GM19240 (cell line): ENCODE data around the gene PIK3CD.
"Not testable (repeated sequence)": the region's sequence is repeated elsewhere in the genome, so short reads cannot be mapped to it uniquely, and the experiment has no call there.

Source experiments
- DNase-seq: peaks from one replicate; pipeline ENCODE4 v3.0.0; 2011; ENCODE audit warnings: low spot score; ENCODE audit not compliant: insufficient read length

The PIK3CD gene

DNA sequence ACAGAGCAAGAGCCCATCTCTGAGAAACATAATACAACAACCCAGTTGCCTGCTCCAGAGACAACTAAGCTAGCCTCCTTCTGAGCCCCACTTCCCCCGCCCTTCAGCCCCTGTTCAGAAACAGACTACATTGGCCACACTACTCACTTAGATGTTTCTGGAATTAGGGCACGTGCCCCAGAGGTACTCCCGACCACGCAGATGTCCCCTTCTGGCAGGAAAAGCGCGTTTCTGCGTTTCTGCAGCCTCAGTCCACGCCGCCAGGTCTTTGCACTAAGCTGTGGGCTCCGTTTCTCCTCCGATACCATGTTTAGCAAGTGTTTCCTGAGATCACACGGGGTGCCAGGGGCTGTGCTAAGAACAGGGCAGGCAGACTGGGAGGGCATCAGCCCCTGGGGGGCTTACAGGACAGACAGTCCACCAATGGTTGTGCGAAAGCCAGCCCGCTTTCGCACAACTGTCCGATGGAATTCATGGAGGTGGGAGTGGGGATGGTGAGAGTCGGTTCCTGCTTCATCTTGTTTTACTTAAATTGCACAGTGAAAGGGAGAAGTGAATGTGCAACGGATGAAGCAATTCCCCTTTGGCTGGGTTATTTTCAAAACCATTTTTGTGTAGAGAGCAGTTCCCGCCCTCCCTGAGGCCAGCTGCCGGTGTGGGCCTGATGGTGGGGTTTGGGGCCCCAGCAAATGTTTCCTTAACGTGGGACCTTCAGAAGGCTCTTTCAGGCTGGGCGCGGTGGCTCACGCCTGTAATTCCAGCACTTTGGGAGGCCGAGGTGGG, 2.7 kb downstream of the PIK3CD start:
- DNase-seq = no peak

DNA sequence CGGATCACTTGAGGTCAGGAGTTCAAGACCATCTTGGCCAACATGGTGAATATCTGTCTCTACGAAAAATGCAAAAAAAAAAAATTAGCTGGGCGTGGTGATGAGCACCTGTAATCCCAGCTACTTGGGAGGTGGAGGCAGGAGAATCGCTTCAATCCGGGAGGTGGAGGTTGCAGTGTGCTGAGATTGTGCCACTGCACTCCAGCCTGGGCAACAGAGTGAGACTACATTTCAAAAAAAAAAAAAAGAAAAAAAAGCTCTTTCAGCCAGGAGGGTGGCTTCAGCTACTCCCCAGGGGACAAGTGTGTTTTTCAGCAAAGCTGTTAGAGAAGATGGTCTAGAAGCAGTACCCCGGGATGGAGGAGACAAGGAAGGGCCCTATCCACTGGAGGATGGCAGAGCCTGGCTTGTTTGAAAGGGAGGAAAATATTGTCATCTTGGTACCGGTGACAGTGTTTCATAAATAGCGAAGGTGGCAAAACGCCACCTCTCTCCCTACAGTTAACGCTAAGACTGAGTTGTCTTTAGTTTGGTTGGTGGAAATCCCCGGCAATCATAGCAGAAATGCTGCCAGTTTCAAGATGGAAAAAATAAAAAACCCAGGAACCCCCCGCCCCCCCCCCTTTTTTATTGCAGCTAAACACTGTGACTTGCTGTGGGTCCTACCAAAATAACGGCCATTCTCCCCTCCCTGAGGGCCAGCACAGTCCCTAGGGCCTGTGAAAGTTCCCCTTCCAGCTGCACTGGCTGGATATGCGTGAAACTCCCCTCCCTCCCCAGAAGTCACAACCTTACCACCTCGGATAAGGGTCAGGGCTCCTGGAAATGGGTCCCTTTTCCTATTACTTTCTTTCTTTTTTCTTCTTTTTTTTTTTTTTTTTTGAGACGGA, 3.5 kb downstream of the PIK3CD start:
- no peak for DNase-seq

DNA sequence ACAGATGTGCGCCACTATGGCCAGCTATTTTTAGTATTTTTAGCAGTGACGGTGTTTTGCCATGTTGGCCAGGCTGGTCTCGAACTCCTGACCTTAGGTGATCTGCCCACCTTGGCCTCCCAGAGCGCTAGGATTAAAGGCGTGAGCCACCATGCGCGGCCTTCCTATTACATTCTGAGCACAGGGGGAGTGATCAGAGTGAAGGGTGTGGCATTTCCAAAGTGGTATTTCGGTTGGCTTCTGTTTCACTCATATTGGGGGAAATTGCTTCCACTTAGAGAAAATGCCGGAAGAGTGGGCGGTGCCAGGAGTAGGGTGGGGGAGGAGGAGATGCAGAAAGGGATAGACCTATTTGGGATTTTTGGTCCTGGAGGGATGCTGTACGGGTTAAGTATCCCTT, 4.3 kb downstream of the PIK3CD start:
- no peak for DNase-seq

DNA sequence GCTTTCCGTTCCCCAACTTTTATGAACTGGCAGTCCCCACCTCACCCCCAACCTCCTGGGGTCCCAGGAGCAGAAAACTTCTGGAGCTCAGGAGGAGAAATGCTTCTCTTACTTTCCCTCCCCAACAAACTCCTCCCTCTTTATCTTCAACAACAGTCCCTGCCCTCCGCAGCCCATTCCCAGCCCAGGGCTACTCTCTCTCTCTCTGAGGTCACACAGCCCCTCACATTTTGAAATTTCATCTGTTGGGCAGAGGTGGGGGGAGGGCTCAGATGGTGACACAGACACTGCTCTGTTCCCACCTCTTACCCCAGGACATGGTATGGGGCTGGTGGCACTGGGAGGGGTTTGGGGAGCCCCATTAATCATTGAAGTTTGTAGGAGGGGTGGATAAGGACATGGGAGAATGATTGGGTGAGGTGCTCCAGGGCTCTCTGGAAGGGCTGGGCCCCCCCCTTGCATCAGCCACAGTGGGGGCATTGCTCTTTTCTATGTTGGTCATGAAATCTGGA, 6.0 kb downstream of the PIK3CD start:
- DNase-seq = no peak

DNA sequence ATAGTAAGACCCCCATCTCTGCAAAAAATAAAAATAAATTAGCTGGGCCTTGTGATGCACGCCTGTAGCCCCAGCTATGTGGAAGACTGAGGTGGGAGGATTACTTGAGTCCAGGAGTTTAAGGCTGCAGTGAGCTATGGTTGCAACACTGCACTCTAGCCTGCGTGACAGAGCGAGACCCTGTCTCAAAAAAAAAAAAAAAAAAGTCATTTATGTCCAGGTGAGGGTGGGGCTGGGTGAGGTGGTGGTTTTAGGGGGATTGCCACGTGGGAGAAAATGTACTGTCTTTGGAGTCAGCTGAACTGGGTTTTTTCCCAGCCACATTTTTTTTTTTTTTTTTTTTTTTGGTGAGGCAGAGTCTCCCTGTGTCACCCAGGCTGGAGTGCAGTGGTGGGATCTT, 6.7 kb downstream of the PIK3CD start:
- no peak for DNase-seq

DNA sequence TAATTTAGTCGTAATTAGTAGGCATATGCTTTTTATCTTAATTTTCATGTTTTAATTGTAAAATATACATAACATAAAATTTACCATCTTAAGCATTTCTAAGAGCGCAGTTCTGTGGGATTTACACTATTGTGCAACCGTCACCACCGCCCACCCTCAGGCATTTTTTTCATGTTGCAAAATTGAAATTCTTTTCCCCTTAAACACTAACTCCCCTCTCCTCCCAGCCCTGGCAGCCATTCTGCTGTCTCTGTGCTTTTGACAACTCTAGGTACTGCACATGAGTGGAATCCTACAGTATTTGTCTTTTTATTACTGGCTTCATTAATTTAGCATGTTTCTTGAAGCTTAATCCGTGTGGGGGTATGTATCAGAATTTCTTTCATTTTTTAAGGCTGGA, 7.8 kb downstream of the PIK3CD start:
- DNase-seq = no peak

DNA sequence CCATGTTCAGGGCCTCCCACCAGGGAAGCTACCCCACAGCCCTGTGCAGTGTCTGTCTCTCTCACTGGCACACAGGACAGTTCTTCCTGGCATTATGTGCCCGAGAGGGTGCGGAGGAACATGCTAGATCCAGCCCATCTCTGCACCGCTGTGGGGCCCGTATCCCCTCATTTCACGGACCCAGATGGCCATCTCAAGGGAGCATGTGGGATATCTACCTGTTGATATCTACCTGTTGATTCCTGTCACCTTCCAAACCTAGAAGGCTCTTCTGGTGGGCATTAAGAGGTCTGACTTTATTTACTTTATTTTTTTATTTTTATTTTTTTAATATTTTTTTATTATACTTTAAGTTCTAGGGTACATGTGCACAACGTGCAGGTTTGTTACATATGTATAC, 11.7 kb downstream of the PIK3CD start:
- DNase-seq = no peak

DNA sequence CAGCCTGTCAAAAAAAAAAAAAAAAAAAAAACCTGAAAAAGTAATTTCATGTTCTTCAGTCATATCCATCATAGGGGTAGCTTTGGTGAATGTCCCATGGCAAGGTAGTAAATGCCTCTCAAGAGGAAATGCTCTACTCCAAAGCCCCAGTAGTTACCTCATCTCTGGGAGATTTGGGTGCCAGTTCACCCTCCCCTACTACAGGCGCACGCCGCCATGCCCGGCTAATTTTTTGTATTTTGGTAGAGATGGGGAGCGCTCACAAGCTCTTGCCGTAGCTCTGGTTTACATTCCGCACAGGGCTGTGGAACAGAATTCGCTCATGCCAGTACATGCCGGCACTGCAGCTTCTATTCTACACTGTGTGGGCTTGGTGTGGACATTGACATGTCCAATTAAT, 13.7 kb downstream of the PIK3CD start:
- DNase-seq = no peak

DNA sequence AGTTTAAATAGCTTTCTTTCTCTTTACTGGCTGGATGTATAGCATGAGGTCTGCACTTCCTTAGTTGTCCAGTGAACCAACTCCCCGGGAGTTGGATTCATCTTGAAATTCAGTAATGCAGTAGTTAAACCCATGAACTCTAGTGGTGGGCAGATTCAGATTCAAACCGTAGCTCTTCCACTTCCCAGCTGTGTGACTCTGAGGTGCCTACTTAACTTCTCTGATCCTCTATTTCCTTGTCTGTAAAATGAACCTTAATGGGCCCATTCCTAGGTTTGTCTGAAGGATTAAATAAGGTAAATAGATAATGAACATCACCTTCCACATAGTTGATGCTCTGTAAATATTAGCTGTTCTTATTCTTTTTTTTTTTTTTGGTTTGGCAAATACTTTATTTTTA, 16.5 kb downstream of the PIK3CD start:
- DNase-seq = no peak

DNA sequence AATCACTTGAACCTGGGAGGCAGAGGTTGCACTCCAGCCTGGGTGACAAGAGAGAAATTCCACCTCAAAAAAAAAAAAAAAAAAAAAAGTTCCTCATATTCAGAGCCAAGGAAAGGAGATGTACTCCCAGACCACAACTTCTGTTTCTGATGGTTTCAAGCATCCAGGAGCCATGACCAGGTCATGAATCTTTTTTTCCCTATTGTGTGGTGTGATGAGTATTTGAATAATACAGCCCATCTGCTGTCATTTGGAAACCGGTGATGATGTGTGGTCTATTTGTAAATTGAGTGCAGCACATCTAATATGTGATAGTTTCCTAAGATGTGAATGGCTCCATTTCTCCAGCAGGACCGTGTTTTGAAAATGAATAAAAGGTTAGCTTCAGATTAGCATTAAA, 18.6 kb downstream of the PIK3CD start:
- no peak for DNase-seq

DNA sequence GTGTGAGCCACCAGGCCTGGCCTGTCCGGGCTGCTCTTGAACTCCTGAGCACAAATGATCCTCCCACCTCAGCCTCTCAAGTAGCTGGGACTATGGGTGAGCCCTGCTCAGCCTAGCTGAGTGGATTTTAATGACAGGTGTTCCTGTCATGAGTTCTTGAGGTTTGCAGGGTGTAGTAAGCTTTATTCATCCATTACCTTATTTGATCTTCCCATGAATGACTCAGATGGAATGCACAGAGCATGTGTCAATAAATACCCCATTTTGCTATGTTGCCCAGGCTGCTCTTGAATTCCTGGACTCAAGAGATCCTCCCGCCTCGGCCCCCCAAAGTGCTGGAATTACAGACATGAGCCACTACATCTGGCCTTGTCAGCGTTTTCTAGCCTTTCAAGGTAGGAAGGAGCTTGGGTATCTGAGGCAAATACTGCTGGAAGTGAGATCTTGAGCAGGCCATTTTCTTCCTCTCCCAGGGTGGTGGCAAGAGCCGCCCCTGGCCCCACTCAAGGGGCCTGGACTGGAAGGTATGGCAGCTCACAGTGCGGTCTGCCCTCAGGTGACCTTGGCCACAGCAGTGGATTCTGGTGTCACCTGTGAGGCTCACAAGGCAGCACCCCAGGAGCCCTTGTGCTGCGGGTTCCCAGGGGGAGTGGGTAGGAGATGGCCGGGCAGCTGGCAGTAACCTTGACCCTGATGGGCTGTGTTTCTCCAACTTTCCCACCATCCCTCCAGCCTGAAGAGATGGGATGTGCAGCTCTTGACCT, 20.0 kb downstream of the PIK3CD start:
- DNase-seq = no peak

DNA sequence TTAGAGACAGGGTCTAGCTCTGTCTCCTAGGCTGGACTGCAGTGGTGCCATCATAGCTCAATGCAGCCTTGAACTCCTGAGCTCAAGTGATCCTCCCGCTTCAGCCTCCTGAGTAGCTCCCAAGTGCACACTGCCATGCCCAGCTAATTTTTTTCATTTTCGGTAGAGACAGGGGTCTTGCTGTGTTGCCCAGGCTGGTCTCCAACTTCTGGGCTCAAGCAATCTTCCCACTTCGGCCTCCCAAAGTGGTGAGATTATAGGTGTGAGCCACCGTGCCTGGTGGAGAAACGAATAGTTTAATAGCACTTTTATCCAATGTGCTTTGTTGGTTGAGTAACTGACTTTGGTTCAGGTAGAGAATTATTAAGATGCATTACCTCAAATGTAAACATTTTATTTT, 20.9 kb downstream of the PIK3CD start:
- no peak for DNase-seq

DNA sequence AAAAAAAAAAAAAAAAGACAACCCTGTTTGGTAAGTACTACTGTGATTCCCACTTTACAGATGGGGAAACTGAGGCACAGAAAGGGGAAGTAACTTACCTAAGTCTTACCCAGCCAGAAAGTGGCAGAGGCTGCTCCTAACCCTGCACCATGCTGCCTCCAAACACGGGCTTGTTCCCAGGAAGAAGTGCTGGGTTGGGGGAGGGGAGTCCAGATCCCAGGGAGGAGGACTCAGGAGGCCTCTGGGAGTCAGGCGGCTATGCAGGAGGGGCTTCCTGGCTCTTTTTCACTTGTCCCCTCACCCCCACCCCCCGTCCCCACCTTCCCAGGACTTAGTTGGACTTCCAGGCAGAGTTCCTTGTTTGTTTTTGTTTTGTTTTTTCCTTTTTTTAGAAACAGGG, 23.9 kb downstream of the PIK3CD start:
- DNase-seq = no peak

DNA sequence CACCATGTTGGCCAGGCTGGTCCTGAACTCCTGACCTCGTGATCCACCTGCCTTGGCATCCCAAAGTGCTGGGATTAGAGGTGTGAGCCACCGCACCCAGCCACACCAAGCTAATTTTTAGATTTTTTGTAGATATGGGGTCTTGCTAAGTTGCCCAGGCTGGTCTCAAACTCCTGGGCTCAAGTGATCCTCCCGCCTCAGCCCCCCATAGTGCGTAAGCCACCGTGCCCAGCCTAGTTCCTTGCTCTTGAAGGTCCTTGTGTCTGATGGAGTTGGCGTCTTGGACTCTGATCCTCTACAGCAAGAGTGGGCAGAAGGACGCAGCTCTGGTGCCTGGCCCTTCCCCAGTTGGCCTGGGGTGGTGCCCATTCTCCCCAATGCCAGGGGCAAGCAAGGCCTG, 24.6 kb downstream of the PIK3CD start:
- not testable (repeated sequence) for DNase-seq

DNA sequence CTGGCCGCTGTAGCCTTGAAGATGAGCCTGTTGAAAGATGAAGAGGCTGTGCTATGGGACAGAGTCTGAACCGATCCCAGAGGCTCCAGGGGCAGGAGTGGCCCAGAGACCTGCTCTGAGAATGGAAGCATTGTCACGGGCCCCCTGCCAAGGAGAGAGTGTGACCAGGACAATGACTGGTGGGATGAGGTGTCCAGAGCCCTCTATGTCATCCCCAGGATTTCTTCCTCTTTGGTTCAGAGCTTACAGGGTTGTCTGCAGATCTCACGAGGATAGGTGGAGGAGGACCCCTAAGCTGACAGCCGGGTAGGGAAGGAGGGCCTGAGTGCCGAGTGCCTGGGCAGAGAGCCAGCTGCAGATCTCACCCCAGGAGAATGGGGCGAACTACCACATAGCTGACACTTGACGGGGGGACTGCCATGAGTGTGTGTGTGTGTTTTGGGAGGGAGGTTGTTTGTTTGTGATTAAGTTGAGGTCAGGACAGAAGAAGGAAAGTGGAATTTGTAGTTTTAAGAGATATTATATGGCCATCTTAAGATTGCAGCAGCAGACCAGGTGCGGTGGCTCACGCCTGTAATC, 25.4 kb downstream of the PIK3CD start:
- no peak for DNase-seq

DNA sequence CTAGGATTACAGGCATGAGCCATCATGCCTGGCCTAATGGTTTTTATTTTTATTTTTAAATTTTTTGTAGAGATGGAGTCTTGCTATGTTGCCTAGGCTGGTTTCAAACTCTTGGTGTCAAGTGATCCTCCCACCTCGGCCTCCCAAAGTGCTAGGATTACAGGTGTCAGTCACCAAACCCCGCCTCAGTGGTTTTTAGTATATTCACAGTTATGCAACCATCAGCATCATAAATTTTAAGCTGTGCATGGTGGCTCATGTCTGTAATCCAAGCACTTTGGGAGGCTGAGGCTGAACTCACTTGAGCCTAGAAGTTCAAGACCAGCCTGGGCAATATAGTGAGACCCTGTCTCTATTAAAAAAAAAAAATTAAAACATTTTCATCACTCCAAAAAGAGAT, 28.6 kb downstream of the PIK3CD start:
- no peak for DNase-seq

DNA sequence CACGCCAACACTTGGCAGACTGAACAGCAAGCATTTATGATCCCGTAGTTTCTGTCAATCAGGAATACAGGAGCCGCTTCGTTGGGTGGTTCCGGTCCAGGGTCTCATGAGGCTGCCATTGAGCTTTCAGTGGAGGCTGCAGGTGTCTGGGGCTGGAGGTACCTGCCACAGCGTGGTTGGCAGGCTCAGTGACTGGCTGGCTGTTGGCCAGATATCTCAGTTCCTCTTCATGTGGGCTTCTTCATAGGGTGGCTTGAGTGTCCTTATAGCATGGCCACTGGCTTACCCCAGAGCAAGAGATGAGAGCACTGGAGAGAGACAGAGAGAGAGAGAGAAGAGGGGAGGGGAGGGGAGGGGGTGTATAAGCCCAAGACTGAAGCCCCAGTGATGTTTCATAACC, 29.3 kb downstream of the PIK3CD start:
- DNase-seq = no peak

DNA sequence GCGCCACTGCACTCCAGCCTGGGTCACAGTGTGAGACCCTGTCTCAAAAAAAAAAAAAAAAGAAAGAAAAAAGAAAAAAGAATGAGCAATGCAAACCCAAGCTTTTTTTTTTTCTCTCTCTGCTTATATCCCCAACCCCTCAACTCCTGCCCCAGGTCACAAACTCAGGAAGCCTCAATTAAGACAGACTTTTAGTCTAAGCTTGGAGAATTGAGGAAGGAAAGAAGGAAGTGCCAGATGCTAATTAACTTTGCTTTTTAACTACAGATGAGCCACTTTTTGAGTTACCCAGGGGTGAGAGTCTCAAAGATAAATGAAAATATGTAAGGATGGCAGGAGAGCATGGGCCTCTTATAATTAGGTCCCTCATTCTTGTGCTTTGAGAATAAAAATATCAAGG, 33.3 kb downstream of the PIK3CD start:
- no peak for DNase-seq

DNA sequence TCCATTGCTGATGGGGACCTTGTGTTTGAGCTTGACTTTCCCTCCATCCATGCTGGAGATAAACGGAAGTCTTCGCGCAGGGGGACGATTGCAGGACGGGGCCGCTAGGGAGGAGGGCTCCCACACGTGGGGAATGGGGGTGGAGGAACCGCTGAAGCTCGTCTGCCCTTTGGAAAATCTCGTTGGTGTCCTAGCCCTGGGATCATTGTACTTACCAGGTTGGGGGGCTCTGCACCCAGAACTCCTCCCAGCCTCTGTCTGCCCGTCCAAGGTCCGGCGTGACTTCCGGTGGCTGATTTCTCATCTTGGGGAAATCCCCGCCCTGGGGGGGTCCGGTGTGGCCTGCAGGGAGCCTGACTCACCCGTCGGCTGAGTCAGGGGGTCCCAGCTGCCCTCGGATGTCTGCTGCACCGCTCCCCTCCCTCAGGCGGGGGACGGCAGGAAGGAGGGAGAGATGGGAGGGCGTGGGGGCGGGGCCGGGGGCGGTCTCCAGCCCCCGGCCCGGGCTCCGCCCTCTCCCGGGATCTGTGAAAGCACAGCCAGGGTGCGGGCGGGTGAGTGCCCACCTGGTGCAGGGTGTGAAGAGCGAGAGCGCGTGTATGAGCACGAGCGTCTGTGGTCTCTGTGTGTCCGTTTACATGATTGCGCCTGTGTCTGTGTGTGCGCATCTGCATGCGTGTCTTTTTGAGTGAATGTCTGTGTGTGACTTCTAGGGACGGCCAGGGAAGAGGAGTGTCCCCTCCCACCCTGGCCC, 35.8 kb downstream of the PIK3CD start:
- DNase-seq = peak; percentile 50

DNA sequence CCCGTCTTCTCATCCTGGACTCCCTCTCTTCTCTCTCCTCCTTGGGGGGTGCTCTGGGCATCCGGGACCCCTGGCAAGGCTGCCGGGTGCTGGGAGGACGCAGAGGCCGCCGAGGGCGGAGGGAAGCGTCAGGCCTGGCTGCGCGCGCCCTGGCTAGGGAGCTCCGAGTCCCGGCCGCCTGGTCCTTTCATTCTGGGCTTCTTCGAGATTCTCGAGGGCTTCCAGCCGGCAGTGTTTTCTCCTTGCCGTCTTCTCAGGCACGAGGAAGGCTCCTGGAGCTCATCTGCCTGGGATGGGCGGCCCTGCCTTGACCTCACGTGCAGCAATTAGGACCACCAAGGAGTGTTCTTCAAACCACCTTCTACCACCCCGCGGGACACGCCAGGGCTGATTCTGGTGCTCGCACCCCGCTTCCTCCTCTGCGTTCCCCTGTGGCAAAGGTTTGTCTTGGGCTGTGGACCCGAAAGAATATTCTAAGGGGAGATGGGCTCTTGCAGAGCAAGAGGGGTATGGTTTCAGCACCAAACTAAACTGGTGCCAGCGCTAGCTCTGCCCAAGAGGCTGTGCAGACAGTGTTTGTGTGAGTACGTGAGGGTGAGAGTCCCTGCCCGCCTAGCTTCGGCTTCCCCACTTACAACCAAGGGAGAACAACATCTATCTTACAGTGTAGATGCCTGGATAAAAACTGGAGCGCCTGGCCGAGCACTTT, 36.5 kb downstream of the PIK3CD start:
- no peak for DNase-seq
